NCI-H69 (cell line): ENCODE results near the gene NELL1.
"Not testable (repeated sequence)": the region's sequence is repeated elsewhere in the genome, so short reads cannot be mapped to it uniquely, and the experiment has no call there.

ENCODE experiments used
- DNase-seq: peaks from one replicate; lab custom pipeline; 2025; lab: John Stamatoyannopoulos, UW

Gene NELL1

GRCh38 chr11:20762980-20763379, 93.6 kb downstream of the NELL1 start:
- DNase-seq: peak; percentile 100

GRCh38 chr11:20770414-20770946, 101.1 kb downstream of the NELL1 start:
- peak; percentile 99 for DNase-seq

- DNase-seq: peak; percentile 70
Observed at GRCh38 chr11:20771026-20771425, 101.6 kb downstream of the NELL1 start.

GRCh38 chr11:20771681-20772080, 102.3 kb downstream of the NELL1 start:
- peak; percentile 98 for DNase-seq

GRCh38 chr11:20775331-20775730, 105.9 kb downstream of the NELL1 start:
- no peak for DNase-seq

- DNase-seq: no peak
Observed at GRCh38 chr11:20782775-20783174, 113.4 kb downstream of the NELL1 start.

GRCh38 chr11:20783220-20783619, 113.8 kb downstream of the NELL1 start:
- DNase-seq: no peak

GRCh38 chr11:20790622-20791021, 121.2 kb downstream of the NELL1 start:
- DNase-seq: peak; percentile 23

GRCh38 chr11:20795005-20795404, 125.6 kb downstream of the NELL1 start:
- DNase-seq: no peak

- DNase-seq: peak; percentile 47
Observed at GRCh38 chr11:20808328-20808727, 138.9 kb downstream of the NELL1 start.

- no peak for DNase-seq
Observed at GRCh38 chr11:20821046-20821445, 151.7 kb downstream of the NELL1 start.

- no peak for DNase-seq
Observed at GRCh38 chr11:20821470-20821869, 152.1 kb downstream of the NELL1 start.

GRCh38 chr11:20824773-20825172, 155.4 kb downstream of the NELL1 start:
- peak; percentile 46 for DNase-seq

GRCh38 chr11:20835561-20835960, 166.2 kb downstream of the NELL1 start:
- DNase-seq: no peak

GRCh38 chr11:20839231-20839630, 169.8 kb downstream of the NELL1 start:
- DNase-seq: peak; percentile 74

GRCh38 chr11:20840341-20840740, 171.0 kb downstream of the NELL1 start:
- DNase-seq: peak; percentile 99

- no peak for DNase-seq
Observed at GRCh38 chr11:20844216-20844615, 174.8 kb downstream of the NELL1 start.

- DNase-seq: peak; percentile 98
Observed at GRCh38 chr11:20844630-20845029, 175.2 kb downstream of the NELL1 start.

- no peak for DNase-seq
Observed at GRCh38 chr11:20854215-20854955, 185.0 kb downstream of the NELL1 start.

GRCh38 chr11:20861322-20861721, 191.9 kb downstream of the NELL1 start:
- DNase-seq: peak; percentile 99

GRCh38 chr11:20862263-20862662, 192.9 kb downstream of the NELL1 start:
- not testable (repeated sequence) for DNase-seq

GRCh38 chr11:20864628-20865027, 195.2 kb downstream of the NELL1 start:
- no peak for DNase-seq

- no peak for DNase-seq
Observed at GRCh38 chr11:20865161-20865560, 195.8 kb downstream of the NELL1 start.

- no peak for DNase-seq
Observed at GRCh38 chr11:20869123-20869522, 199.7 kb downstream of the NELL1 start.
